Endothelial cell of umbilical vein (primary cell): ENCODE measurements around the gene TYSND1.

Source experiments
- CTCF ChIP-seq, 2 donors: IDR thresholded peaks; 1 replicate in 1 of 2; 2 replicates in 1 of 2; pipeline ENCODE4 v1.5.1; 2011; ENCODE audit warnings: low read length in 2 of 2, mild to moderate bottlenecking in 2 of 2, moderate library complexity in 2 of 2, control low read depth in 1 of 2, inconsistent platforms in 1 of 2, low read depth in 1 of 2; ENCODE audit not compliant: insufficient read depth in 1 of 2; ENCODE audit errors: extremely low read depth in 1 of 2
- EZH2 ChIP-seq: IDR thresholded peaks from 2 replicates; pipeline ENCODE4 v1.6.1; 2012; ENCODE audit warnings: borderline replicate concordance, low read depth, mild to moderate bottlenecking, moderate library complexity, low read length, inconsistent platforms; ENCODE audit not compliant: severe bottlenecking
- GATA2 ChIP-seq: IDR thresholded peaks from 2 replicates; pipeline ENCODE4 v1.7.0; 2011; ENCODE audit warnings: low read depth, mild to moderate bottlenecking, moderate library complexity, mixed read lengths, low read length; ENCODE audit not compliant: insufficient read length, insufficient read depth
- JUN ChIP-seq: IDR thresholded peaks from 2 replicates; pipeline ENCODE4 v1.6.1; 2011; ENCODE audit warnings: borderline replicate concordance, low read depth; ENCODE audit not compliant: insufficient read length, insufficient read depth
- MAX ChIP-seq: IDR thresholded peaks from 2 replicates; pipeline ENCODE4 v1.6.1; 2011; ENCODE audit not compliant: insufficient read depth, insufficient read length
- MYC ChIP-seq: IDR thresholded peaks from one replicate; pipeline ENCODE4 v1.6.1; 2011; ENCODE audit warnings: mild to moderate bottlenecking, low read depth, low read length
- POLR2A ChIP-seq: IDR thresholded peaks from 2 replicates; pipeline ENCODE4 v1.6.1; 2012; ENCODE audit warnings: low read depth, mild to moderate bottlenecking, control low read depth, low read length
- POLR2AphosphoS5 ChIP-seq: IDR thresholded peaks from 2 replicates; pipeline ENCODE4 v1.6.1; 2012; ENCODE audit warnings: low read depth, mild to moderate bottlenecking, control low read depth, low read length, moderate library complexity; ENCODE audit not compliant: insufficient read depth

GRCh38 chr10:70142555-70142954, 3.9 kb downstream of the TYSND1 start:
- TF ChIP-seq EZH2 (no peak), CTCF (IDR thresholded peaks at IDR 0.05; ENCODE audit: extremely low read depth in 1 of 2, insufficient read depth in 1 of 2, low read depth in 1 of 2, low read length in 2 of 2) (no peak), POLR2A (no peak), MYC (no peak), POLR2AphosphoS5 (no peak), MAX (no peak), GATA2 (no peak), JUN (no peak)
